Fibroblast of skin of right quadriceps (primary cell): Measurements from ENCODE around the gene TEX19.
A peak's percentile ranks its signal among the peaks of the same experiment; 100 is the strongest.

Source experiments
- DNase-seq: peaks from one replicate; pipeline ENCODE4 v3.0.0-alpha.2; 2013

The TEX19 gene, protein sequence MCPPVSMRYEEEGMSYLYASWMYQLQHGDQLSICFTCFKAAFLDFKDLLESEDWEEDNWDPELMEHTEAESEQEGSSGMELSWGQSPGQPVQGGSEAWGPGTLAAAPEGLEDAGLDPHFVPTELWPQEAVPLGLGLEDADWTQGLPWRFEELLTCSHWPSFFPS

DNA sequence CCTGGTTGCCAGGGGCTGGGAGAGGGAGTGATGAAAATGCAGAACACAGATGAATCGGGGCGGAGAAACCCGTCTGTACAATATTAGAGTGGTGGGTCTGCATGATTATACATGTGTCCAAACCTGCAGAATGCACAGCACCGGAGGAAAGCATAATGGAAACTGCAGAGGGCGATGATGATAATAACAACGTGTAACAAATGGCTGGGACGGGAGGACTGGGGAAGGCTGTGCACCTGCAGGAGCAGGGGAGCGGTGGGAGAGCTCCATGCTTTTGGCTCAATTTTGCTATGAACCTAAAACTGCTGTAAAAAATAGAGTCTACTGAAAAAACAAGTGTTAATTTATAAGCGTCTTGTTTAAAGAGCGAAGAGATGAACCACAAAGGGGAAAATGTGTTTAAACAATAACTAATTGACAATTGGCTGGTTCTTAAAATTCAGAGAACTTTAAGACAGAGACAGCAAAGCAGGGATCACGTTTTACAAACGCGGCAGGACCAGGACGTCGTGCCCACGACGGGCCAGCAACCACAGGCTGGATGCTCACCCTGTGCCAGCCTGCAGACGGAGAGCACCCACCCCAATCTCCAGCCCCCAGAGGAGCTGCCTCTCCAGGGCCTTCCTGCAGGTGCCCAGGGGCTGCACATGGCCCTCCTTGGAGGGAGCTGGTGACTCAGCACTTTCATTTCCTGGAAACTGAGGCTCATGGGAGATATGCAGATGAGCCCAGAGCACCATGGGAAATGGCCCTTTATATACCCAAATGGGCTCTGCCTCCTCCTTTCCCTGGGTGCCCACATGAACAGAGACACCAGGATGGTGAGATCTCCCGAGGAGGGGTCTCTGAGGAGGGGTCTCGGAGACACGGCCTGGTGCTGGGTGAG, at the start of gene TEX19:
Gene TEX19 (plus strand): TSS at position 783 of the 886 bp plus-strand sequence. CDS start 2,904 bp downstream, outside the sequence.
- peak; percentile 9 for DNase-seq

DNA sequence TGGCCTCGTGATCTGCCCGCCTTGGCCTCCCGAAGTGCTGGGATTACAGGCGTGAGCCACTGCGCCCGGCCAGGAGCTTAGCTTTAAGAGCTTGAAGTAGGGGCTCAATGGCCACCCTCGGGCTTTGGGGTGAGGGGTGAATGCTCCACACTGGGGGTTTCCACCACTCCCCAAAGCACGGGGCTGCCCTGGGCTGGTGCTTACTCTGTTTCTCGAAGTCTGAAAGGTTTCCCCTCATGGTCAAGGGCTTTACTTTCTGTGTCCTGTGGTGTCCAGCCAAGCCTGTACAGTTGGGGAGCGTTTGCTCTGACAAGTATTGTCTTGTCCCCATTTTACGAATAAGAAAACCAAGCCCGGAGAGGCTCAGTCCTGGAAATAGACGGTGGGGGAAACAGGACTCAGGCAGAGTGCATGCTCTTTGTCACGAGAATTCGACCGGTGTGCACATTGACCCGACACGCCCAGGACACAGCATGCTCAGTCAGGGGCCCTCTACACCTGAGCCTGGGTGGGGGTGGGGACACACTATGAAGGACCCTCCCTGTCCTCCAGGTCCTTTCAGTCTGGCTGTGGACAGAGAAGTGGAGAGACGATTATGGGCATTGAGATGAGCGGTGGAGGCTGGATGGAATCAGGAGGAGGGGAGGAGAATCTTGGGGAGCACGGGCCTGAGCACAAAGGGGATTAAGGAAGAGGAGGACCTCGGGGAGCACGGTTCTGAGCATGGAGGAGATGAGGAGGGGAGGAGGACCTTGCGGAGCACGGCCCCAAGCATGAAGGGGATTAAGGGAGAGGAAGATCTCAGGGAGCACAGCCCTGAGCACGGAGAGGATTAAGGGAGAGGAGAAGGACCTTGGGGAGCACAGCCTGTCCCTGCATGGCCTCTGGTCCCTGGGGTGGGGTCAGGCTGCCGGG, 49.1 kb upstream of the TEX19 start:
- no peak for DNase-seq

DNA sequence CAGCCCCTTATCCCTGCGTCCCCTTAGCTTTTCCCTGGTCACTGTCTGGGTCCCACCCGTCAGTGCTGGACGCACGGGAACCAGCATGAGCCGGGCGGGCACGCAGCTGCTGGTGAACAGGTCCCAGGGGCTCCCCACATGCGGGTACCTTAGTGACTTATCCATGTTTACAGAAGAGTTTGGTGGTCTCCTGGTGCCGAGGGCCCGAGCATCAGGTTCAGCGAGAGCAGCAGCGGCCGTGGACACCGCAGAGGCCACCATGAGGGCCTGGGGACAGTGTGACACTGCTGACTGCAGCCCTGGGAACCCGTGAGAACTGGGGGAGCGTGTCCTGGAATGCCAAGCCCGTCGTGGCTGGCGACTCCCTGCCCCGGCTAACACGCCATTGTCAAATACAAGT, 48.2 kb upstream of the TEX19 start:
- DNase-seq, result no peak

DNA sequence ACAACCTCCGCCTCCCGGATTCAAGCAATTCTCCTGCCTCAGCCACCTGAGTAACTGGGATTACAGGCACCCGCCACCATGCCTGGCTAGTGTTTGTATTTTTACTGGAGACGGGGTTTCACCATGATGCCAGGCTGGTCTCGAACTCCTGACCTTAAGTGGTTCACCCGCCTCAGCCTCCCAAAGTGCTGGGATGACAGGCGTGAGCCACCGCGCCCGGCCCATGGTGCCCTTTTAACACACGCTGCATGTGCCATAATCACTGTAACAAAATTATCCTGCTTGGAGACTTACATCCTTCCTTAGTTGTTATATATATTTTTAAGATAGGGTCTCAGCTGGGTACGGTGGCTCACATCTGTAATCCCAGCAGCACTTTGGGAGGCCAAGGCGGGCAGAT, 47.1 kb upstream of the TEX19 start:
- no peak for DNase-seq

DNA sequence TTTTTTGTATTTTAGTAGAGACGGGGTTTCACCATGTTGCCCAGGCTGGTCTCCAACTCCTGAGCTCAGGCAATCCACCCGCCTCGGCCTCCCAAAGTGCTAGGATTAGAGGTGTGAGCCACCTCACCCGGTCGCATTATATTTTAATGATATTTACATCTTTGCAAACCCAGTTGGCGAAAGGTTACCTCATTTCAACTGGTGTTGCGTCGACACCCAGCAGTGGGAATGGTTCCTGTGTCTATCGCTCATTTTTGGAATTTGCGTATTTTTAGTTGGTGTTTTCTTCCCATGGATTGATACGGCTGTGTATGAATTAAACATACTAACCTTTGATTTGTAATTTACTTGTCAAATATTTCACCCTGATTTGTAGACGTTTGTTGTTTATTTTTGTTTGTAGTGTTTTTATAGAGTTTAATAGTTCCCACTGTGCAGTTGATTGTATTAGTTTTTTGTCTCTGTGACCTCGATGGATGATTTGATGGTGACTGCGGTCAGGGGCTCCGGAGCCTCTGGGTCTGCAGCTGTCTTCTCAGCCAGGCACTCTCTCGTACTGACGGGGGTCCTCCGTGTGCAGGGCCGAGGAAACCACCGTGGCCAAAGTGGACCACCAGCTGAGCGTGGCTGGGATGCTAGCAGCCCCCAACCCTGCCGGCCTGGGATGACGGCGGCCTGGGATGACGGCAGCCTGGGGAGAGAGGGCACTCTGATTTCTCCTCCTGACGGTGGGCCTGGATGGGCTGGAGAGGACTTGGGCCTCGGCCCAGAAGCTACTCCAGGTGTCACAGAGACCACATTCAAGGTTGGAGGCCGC, 45.6 kb upstream of the TEX19 start:
- no peak for DNase-seq

DNA sequence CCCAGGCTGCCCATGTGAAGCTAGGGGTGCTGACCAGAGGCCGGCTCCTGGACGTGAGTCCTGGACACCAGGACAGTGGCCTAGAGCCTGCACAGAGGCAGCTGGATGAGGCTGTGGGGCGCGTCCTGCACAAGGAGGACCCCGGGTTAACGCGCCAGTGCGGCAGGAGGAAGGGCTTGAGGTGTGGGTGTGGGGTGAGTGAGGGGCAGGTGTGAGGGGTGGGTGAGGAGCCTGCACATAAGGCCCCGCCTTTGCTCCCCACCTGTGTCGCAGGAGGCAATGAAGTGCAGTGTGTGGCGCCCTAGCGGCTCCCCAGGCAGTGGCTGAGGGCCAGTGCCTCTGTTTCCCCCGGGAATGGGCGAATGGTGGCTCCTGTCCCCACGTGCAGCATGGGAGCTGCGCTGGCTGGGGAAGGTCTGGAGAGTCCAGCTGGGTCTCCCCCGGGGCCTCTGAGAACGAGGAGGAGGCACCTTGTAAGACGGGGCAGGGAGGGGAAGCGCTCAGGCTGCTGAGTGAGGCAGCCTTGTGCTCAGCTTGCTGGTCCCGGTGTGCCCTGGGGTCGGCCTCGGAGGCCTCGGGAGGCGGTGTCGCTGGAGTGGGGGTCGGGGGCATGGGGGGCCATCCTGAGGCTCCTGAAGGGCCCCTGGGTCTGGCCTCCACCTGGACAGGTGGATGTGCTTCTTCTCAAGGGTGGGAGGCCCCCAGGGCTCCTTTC, 44.9 kb upstream of the TEX19 start:
- no peak for DNase-seq

DNA sequence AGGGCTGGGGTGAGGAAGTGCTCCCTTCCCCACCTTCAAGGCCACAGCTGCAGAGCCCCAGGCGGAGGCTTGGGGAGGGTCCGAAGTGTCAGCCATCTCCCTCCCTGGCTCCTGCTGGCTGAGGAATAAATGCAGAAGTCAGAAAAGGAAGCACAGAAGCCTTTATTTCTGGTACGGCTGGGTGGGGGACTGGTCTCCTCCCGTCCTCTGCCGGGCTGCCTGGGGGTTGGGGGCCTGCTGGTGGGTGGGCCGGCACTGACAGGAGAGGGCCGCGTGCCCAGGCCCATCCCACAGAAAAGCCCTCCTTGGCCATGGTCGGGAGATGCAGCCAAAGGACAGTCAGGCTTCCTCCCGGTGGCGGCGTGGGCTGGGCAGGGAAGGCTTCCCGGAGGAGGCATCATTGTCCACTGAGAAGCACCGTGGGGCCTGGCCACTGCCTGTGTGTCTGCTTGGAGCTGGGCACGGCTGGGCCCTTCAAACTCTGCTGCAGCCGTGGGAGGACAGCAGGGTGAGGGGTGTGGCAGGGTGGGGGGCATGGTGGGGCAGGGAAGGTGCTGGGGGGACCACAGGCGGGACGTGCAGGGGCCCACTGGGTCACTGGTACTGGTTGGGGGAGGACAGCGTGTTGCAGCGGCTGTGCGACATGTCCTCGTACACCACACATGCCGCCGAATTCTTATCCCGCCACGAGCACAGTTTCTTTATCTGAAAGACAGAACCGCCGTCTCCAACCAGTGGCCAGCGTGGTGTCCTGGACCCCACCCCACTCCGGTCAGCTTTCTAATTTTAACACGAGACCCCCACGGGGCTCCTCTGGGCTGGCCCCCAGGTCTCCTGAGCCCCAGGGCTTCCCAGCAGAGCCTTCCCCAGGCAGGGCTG, 44.1 kb upstream of the TEX19 start:
- no peak for DNase-seq

DNA sequence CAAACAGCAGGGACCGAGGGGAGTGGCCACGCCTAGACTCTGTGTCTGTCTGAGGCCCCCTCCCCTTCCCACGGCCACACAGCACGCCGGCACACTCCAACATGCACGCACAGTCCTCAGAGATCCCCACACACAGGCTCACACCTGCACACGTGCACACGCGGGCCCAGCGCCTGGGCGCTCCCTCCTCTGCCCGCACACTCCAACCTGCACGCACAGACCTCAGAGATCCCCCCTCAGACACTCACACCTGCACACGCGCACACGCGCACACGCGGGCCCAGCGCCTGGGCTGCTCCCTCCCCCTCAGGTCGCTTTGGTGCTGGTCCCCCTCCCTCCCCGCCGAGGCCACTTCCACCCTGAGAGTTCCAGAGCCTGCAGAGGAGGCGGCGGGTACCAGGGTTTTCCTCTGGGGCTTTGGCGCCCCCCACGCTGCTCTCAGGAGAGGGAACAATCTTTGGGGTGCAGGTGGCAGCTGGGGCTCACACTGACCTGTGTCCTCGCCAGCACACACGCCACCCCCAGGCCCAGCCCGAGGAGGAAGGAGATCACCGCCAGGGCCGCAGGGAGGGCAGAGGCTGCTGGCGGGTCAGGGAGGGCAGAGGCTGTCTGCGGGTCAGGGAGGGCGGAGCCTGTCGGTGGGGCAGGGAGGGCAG, 43.2 kb upstream of the TEX19 start:
- DNase-seq, result no peak

DNA sequence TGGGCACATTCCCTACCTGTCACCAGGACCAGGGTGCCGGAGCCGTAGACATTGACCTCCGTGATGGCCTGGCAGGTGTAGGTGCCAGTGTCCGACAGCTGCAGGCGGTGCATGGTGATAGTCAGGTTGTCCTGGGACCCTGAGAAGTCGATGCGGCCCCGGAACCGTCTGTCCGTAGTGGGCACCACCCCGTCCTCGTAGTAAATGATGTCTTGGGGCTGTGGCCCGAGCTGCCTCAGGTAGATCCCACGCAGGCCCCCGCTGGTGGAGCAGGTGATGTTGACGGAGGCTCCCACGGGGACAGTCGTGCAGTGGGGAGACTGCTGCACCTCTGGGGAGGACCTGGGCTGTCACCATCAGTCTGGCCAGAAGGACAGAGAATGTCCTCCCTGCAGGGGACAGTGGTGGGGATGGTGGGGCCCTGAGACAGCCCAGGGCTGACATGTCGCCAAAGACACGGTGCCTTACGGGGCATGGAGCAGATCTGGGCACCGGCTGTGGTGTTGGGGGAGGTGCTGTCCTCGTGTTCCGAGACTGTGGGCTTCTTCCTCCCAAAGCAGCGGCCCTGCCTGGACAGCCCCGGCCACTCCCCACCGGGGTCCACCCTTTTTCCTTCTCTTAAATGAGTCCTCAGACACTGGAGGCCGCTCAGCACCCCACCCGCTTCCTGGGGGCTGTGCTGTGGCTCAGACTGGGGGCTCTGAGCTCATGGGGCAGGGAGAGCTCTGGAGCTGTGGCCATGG, 42.2 kb upstream of the TEX19 start:
- no peak for DNase-seq

DNA sequence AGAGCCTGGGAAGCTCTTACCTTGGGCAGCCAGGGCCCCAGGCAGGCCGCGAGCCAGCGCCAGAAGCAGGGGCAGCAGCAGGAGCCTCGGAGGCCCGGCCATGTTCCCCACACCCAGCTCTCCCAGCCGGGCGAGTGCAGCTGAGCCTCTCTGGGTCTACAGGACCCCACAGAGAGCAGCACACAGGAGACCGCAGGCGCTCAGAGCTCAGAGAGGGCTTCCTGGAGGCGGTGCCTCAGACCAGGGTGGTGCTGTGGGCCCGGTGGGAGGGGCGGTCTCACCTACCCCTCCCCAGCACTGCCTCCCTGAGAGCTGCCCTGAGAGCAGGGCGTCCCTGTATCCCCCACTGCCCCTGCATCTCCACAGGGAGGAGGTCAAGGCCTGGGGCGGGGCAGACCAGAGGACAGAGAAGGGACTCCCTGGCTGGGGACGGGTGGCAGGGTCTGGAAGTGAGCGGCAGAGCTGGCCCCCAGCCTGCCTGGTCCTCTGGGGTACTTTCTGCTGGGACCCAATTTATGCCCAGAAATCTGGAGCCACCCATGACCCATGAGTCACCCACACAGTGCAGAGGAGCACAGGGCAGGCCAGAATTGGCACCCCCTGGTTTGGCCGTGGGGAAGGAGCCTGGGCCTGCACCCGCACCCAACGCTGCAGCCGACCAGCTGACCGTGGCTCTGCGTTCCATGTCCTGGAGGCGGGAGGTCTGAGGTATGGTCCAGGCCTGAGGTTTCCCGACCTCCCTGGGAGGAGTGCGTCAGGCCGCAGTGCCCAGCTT, 41.5 kb upstream of the TEX19 start, which contains the start of gene CD7:
Gene CD7 (minus strand): TSS at position 215 of the 775 bp plus-strand sequence. CDS start 113 bp downstream, at position 102.
- no peak for DNase-seq

DNA sequence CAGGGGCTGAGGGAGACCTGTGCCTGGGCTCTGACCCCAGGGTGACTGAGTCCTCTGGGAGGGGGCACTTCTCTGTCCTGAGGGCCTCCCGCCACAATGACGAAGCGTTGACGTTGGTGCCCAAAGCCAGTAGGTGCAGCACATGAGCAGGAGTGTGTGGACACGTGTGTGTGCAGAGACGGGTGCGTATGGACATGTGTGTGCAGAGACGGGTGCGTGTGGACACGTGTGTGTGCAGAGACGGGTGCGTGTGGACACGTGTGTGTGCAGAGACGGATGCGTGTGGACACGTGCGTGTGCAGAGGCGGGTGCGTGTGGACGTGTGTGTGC, 40.9 kb upstream of the TEX19 start:
- DNase-seq, result no peak

DNA sequence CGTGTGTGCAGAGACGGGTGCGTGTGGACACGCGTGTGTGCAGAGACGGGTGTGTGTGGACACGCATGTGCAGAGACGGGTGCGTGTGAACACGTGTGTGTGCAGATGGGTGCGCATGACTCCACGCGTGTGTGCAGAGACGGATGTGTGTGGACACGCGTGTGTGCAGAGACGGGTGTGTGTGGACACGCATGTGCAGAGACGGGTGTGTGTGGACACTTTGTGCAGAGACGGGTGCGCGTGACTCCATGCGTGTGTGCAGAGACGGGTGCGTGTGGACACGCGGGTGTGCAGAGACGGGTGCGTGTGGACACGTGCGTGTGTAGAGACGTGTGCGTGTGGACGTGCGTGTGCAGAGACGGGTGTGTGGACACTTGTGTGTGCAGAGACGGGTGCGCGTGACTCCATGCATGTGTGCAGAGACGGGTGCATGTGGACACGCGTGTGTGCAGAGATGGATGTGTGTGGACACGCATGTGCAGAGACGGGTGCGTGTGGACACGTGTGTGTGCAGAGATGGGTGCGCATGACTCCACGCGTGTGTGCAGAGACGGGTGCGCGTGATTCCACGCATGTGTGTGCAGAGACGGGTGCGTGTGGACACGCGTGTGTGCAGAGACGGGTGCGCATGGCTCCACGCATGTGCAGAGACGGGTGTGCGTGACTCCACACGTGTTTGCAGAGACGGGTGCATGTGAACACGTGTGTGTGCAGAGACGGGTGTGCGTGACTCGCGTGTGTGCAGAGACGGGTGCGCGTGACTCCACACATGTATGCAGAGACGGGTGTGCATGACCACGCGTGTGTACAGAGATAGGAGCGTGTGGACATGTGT, 40.1 kb upstream of the TEX19 start:
- no peak for DNase-seq

DNA sequence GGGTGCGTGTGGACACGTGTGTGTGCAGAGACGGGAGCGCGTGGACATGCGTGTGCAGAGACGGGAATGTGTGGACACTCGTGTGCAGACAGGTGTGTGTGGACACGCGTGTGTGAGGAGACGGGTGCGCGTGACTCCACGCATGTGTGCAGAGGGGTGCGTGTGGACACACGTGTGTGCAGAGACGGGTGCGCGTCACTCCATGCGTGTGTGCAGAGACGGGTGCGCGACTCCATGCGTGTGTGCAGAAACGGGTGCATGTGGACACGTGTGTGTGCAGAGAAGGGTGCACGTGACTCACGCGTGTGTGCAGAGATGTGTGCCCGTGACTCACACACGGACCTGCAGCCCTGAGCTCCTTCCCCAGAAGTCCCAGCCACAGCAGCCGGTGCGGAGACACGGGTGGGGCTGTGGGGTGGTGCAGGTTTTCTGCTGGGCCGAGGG, 39.4 kb upstream of the TEX19 start:
- DNase-seq, result no peak

DNA sequence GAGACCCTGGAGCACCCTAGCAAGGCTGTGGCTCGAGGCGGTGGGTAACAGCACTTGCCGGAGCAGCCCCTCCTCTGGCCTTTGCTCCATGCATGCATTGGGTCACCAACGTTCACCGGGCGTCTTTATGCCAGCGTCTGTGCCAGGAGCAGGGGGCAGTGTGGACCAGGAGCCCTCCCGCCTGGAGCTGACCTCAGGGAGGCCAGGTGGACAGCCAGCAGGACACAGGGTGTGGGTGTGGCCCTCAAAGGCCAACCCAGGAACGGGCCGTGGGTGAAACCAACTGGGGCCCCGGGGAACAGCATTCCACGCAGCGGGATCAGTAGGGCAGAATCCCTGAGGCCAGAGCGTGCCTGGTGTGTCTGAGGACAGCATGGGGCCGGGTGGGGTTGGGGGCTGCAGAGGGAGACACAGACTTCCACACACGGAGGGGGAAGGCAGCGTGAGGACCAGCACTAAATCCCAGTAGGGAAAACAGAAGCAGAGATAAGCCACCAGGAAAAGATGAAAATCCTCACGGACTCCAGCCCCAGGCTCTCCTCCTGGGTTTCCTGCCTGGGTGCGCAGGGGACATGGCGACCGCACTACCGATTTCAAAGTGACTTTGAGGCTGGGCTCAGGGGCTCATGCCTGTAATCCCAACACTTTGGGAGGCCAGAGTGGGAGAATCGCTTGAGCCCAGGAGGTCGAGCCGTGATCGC, 38.8 kb upstream of the TEX19 start:
- no peak for DNase-seq

DNA sequence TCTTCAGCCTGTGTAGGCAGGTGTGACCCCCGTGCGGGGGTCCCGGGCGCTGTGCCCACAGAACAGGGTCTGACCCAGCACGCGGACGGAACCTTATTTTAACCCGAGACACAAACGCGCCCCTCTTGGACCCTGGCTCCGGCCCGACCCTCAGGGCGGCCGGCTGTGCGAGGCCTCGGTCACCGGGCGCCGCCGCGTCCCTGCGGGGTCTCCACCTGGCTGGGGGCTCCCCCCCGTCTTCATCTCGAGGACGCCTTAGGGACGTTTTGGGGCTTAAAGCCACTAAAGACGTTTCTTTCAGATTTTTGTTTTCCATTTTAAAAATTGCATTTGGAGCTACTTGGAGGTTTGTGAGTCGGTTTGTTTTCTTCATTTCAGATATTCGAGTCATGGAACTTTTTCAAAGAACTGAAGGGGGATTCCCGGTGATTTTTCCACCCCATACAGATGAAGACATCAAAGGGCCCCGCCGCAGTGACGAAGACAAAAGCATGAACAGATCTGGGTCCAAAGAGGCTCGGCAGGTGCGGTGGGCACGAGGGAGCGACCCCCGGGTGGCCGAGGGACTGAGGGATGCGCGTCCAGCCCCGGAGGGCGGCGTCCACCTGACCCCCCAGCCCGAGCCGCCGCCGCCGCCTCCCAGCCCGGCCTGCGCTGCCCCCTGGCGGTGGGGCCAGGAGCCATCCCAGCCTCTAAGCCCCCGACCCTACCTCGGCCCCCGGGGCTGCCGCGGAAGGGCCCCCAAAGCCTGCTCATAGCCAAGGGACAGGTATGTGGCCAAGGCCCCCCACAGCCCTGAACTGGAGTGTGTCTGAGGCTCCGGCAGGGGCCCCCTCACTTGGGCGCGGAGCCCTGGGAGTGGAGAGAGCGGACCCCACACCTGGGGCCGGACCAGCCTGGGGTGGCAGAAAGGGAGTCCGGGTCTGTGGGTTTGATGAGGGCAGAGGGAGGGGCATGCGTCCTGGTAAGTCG, 37.8 kb upstream of the TEX19 start:
- DNase-seq, result no peak
